Endothelial cell of umbilical vein (primary cell): ENCODE data around the gene ASB1. TPM values are rescaled to one million over a fixed set of nuclear protein-coding genes. Genes with fewer than 3 reads are reported as not detected.

Experiments
- BruUV-seq: library from RNA; stranded (reverse); fragments of 400-500 nt; replicated peaks from 2 replicates; lab custom pipeline; 2021; lab: Mats Ljungman, UMichigan
- CTCF ChIA-PET: fragments of 300-600, 350-600 bp; sonication (Branson Sonifier 250); formaldehyde crosslinking; loops from one replicate; lab custom pipeline; 2021; ENCODE audit warnings: antibody characterized with exemption, inconsistent platforms; lab: Charles Lee
- POLR2A ChIA-PET: fragments of 300-600, 350-600 bp; sonication (Branson Sonifier 250); formaldehyde crosslinking; loops from one replicate; lab custom pipeline; 2021; ENCODE audit warnings: antibody characterized with exemption, inconsistent platforms; lab: Charles Lee
- DNase-seq: peaks from one replicate; pipeline ENCODE4 v3.0.0-alpha.2; 2011; ENCODE audit warnings: low read depth, low spot score
- FAIRE-seq: peaks from 2 replicates; lab custom pipeline; 2011; peaks lifted over from hg19 to GRCh38; lab: Jason Lieb, UNC
- H2AFZ ChIP-seq: 2 replicates; pipeline ENCODE4 v1.6.0; 2012; ENCODE audit warnings: low read depth, low read length, control low read depth, inconsistent platforms
- H3K27ac ChIP-seq: 2 replicates; pipeline ENCODE4 v1.5.1; 2011; ENCODE audit warnings: low read depth, mild to moderate bottlenecking, control low read depth, low read length, moderate library complexity; ENCODE audit not compliant: insufficient read depth
- H3K27me3 ChIP-seq, 2 experiments: 2 replicates each; pipeline versions ENCODE4 v1.6.0 to v1.6.1; 2011; ENCODE audit warnings: low read length in 2 of 2, mixed read lengths in 1 of 2; ENCODE audit not compliant: control insufficient read depth in 2 of 2, insufficient read depth in 2 of 2
- H3K36me3 ChIP-seq, 2 experiments: 2 replicates in 1 of 2; 3 replicates in 1 of 2; pipeline ENCODE4 v1.5.1; 2011; ENCODE audit warnings: low read length in 2 of 2, mild to moderate bottlenecking in 1 of 2, moderate library complexity in 1 of 2; ENCODE audit not compliant: control insufficient read depth in 2 of 2, insufficient read depth in 2 of 2; ENCODE audit errors: extremely low read depth in 1 of 2
- H3K4me1 ChIP-seq: 3 replicates; pipeline ENCODE4 v1.5.1; 2011; ENCODE audit warnings: mild to moderate bottlenecking, low read length; ENCODE audit not compliant: control insufficient read depth, insufficient read depth; ENCODE audit errors: extremely low read depth
- H3K4me2 ChIP-seq: 2 replicates; pipeline ENCODE4 v1.6.1; 2011; ENCODE audit warnings: low read length, control low read depth, mixed read lengths; ENCODE audit not compliant: insufficient read depth
- H3K4me3 ChIP-seq, 3 experiments: fragments of 200-600 bp in 1 of 3; sonication (generic), shearing (Covaris generic) in 1 of 3; replicated peaks in 1 of 3; 2 replicates each; pipeline ENCODE4 v1.5.1; 2011 to 2016; ENCODE audit warnings: control low read depth in 3 of 3, low read length in 3 of 3, mild to moderate bottlenecking in 2 of 3, inconsistent platforms in 1 of 3, low read depth in 1 of 3, moderate library complexity in 1 of 3; ENCODE audit not compliant: insufficient read depth in 1 of 3
- H3K79me2 ChIP-seq: 2 replicates; pipeline ENCODE4 v1.6.0; 2012; ENCODE audit warnings: low read length, inconsistent platforms; ENCODE audit not compliant: control insufficient read depth, insufficient read depth
- H3K9ac ChIP-seq: replicated peaks from 2 replicates; pipeline ENCODE3; 2011; ENCODE audit warnings: low read length, control low read depth; ENCODE audit not compliant: insufficient read depth; ENCODE audit errors: extremely low read depth
- H3K9me1 ChIP-seq: replicated peaks from 3 replicates; pipeline ENCODE4 v1.6.0; 2011; ENCODE audit warnings: mild to moderate bottlenecking, low read length; ENCODE audit not compliant: control insufficient read depth, insufficient read depth; ENCODE audit errors: extremely low read depth
- H3K9me3 ChIP-seq: replicated peaks from 2 replicates; pipeline ENCODE4 v1.5.1; 2012; ENCODE audit warnings: low read length, inconsistent platforms; ENCODE audit not compliant: control insufficient read depth, insufficient read depth
- H4K20me1 ChIP-seq: replicated peaks from 2 replicates; pipeline ENCODE3; 2011; ENCODE audit warnings: mild to moderate bottlenecking, low read length; ENCODE audit not compliant: control insufficient read depth, insufficient read depth; ENCODE audit errors: extremely low read depth
- EZH2 ChIP-seq: IDR thresholded peaks from 2 replicates; pipeline ENCODE4 v1.6.1; 2012; ENCODE audit warnings: borderline replicate concordance, low read depth, mild to moderate bottlenecking, moderate library complexity, low read length, inconsistent platforms; ENCODE audit not compliant: severe bottlenecking
- FOS ChIP-seq: IDR thresholded peaks from 2 replicates; pipeline ENCODE4 v1.6.1; 2011; ENCODE audit warnings: mild to moderate bottlenecking, low read length, moderate library complexity, borderline replicate concordance; ENCODE audit not compliant: insufficient read depth
- GATA2 ChIP-seq: IDR thresholded peaks from 2 replicates; pipeline ENCODE4 v1.7.0; 2011; ENCODE audit warnings: low read depth, mild to moderate bottlenecking, moderate library complexity, mixed read lengths, low read length; ENCODE audit not compliant: insufficient read length, insufficient read depth
- JUN ChIP-seq: IDR thresholded peaks from 2 replicates; pipeline ENCODE4 v1.6.1; 2011; ENCODE audit warnings: borderline replicate concordance, low read depth; ENCODE audit not compliant: insufficient read length, insufficient read depth
- MYC ChIP-seq: IDR thresholded peaks from one replicate; pipeline ENCODE4 v1.6.1; 2011; ENCODE audit warnings: mild to moderate bottlenecking, low read depth, low read length
- POLR2A ChIP-seq: IDR thresholded peaks from 2 replicates; pipeline ENCODE4 v1.6.1; 2012; ENCODE audit warnings: low read depth, mild to moderate bottlenecking, control low read depth, low read length
- POLR2AphosphoS5 ChIP-seq: IDR thresholded peaks from 2 replicates; pipeline ENCODE4 v1.6.1; 2012; ENCODE audit warnings: low read depth, mild to moderate bottlenecking, control low read depth, low read length, moderate library complexity; ENCODE audit not compliant: insufficient read depth
- dilution Hi-C: fragments of 300-500 bp; cut with MboI; formaldehyde crosslinking; loops from one replicate; pipeline ENCODE4 v1.15.0; 2019; ENCODE audit warnings: low sequenced_read_pairs; ENCODE audit not compliant: extremely low pct_ligation_motif_present
- intact Hi-C: fragments of 100-400 bp; cut with micrococcal nuclease; formaldehyde crosslinking; loops from one replicate; pipeline ENCODE4 v1.10.0; 2022
- polyA plus RNA-seq, 4 experiments: library from polyadenylated mRNA; depleted of rRNA in 3 of 4; stranded (reverse) in 3 of 4; unstranded in 1 of 4; fragments of >200 nt; gene quantifications; 2 replicates each; pipeline versions ENCODE4 v1.2.1 to v1.2.3, GENCODE V29; 2011 to 2012; ENCODE audit warnings: missing spikeins in 1 of 4
- total RNA-seq: library from RNA; stranded (reverse); gene quantifications from 2 replicates; pipeline ENCODE4 v1.2.3, GENCODE V29; 2021
- TF ChIP-seq, protein P1 (sequence below): IDR thresholded peaks from 2 replicates; pipeline ENCODE4 v1.6.1; 2011; ENCODE audit not compliant: insufficient read depth, insufficient read length
- TF ChIP-seq, protein P2 (sequence below), 2 donors: IDR thresholded peaks; 1 replicate in 1 of 2; 2 replicates in 1 of 2; pipeline ENCODE4 v1.5.1; 2011; ENCODE audit warnings: low read length in 2 of 2, mild to moderate bottlenecking in 2 of 2, moderate library complexity in 2 of 2, control low read depth in 1 of 2, inconsistent platforms in 1 of 2, low read depth in 1 of 2; ENCODE audit not compliant: insufficient read depth in 1 of 2; ENCODE audit errors: extremely low read depth in 1 of 2

The ASB1 gene
- total and polyA plus RNA-seq, 2 donors (not counting 3 experiments of a cell fraction or from before 2014, with no cell fraction given): 12.3 to 16.2 TPM

GRCh38 chr2:238378230-238379095 lies 48.3 kb upstream of the ASB1 start:
- Histone ChIP-seq H2AFZ (no peak overlapping the region), H3K9me3 (no peaks in the 10 kb centered on the region), H3K4me3 (no peak overlapping the region), H3K4me1 (peaks cover 43% of the 10 kb centered on the region), H3K27me3 (no peaks in the 10 kb centered on the region), H3K27ac (peak overlapping the region; percentile 67), H3K4me2 (no peak overlapping the region), H3K9me1 (no peaks in the 10 kb centered on the region), H3K79me2 (no peaks in the 10 kb centered on the region), H3K9ac (peak overlapping the region; percentile 36), H3K36me3 (no peaks in the 10 kb centered on the region), H4K20me1 (no peaks in the 10 kb centered on the region)
- dilution Hi-C loops (no loop called here), intact Hi-C loops (loop anchor here (1.0 to 10.0 kb wide), 2 partner anchors 48 to 216 kb away; partner anchors contain the start of gene ASB1)
- CTCF ChIA-PET: interaction anchor here (0.8 to 1.6 kb wide), 2 partner anchors 11 to 85 kb away, joined by 3 to 6 read pairs; no protein-coding TSS in a partner anchor
- TF ChIP-seq JUN: no peak
- no peak for TF ChIP-seq POLR2AphosphoS5
- TF ChIP-seq EZH2: no peak
- no peak for TF ChIP-seq POLR2A
- no peak for TF ChIP-seq MYC
- TF ChIP-seq, protein P1, sequence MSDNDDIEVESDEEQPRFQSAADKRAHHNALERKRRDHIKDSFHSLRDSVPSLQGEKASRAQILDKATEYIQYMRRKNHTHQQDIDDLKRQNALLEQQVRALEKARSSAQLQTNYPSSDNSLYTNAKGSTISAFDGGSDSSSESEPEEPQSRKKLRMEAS: no peak
- TF ChIP-seq, protein P2, sequence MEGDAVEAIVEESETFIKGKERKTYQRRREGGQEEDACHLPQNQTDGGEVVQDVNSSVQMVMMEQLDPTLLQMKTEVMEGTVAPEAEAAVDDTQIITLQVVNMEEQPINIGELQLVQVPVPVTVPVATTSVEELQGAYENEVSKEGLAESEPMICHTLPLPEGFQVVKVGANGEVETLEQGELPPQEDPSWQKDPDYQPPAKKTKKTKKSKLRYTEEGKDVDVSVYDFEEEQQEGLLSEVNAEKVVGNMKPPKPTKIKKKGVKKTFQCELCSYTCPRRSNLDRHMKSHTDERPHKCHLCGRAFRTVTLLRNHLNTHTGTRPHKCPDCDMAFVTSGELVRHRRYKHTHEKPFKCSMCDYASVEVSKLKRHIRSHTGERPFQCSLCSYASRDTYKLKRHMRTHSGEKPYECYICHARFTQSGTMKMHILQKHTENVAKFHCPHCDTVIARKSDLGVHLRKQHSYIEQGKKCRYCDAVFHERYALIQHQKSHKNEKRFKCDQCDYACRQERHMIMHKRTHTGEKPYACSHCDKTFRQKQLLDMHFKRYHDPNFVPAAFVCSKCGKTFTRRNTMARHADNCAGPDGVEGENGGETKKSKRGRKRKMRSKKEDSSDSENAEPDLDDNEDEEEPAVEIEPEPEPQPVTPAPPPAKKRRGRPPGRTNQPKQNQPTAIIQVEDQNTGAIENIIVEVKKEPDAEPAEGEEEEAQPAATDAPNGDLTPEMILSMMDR (IDR thresholded peaks at IDR 0.05; ENCODE audit: extremely low read depth in 1 of 2, insufficient read depth in 1 of 2, low read depth in 1 of 2, low read length in 2 of 2): no peak
- TF ChIP-seq GATA2: no peak
- TF ChIP-seq FOS: no peak
- DNase-seq (no peak), FAIRE-seq (no peak)
- POLR2A ChIA-PET: no interaction called here
- BruUV-seq: no TSS peak
